Testis (tissue), 2 donors: ENCODE results near the gene SLC7A11.

Experiments
- POLR2A ChIP-seq: fragments of 450-650 bp; IDR thresholded peaks from one replicate; pipeline ENCODE4 v1.6.1; 2017; ENCODE audit warnings: antibody characterized with exemption, mild to moderate bottlenecking, moderate library complexity
- TF ChIP-seq, protein P1 (sequence below), 3 experiments: fragments of 450-650 bp in 2 of 3; fragments of 200-600 bp in 1 of 3; sonication (generic) in 1 of 3; IDR thresholded peaks; one replicate each; pipeline ENCODE4 v1.5.1; 2016 to 2019; ENCODE audit warnings: antibody characterized with exemption in 3 of 3, mild to moderate bottlenecking in 2 of 3, moderate library complexity in 1 of 3

- TF ChIP-seq, protein P1, sequence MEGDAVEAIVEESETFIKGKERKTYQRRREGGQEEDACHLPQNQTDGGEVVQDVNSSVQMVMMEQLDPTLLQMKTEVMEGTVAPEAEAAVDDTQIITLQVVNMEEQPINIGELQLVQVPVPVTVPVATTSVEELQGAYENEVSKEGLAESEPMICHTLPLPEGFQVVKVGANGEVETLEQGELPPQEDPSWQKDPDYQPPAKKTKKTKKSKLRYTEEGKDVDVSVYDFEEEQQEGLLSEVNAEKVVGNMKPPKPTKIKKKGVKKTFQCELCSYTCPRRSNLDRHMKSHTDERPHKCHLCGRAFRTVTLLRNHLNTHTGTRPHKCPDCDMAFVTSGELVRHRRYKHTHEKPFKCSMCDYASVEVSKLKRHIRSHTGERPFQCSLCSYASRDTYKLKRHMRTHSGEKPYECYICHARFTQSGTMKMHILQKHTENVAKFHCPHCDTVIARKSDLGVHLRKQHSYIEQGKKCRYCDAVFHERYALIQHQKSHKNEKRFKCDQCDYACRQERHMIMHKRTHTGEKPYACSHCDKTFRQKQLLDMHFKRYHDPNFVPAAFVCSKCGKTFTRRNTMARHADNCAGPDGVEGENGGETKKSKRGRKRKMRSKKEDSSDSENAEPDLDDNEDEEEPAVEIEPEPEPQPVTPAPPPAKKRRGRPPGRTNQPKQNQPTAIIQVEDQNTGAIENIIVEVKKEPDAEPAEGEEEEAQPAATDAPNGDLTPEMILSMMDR (IDR thresholded peaks at IDR 0.05), result no peak
- no peak for TF ChIP-seq POLR2A
Measured at GRCh38 chr4:138205531-138206233, 36.5 kb downstream of the SLC7A11 start.
